GM19099 (cell line): ENCODE results near the gene OSMR.

Source experiments
- POLR2A ChIP-seq: IDR thresholded peaks from 3 replicates; pipeline ENCODE4 v1.6.1; 2011; ENCODE audit warnings: low read depth; ENCODE audit not compliant: insufficient read length; ENCODE audit errors: extremely low read depth

OSMR gene

GRCh38 chr5:38878391-38879077, 32.7 kb downstream of the OSMR start:
- TF ChIP-seq POLR2A: no peak

GRCh38 chr5:38879078-38879460, 33.3 kb downstream of the OSMR start:
- TF ChIP-seq POLR2A: no peak

DNA sequence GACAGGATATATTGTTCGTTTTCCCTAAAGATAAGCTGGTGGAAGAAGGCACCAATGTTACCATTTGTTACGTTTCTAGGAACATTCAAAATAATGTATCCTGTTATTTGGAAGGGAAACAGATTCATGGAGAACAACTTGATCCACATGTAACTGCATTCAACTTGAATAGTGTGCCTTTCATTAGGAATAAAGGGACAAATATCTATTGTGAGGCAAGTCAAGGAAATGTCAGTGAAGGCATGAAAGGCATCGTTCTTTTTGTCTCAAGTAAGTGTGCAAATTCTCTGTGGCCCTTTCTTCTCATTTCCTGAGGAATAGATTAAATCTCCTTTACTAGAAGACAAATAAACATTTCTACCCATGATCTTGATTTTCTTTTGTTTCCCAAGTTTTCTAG, 38.0 kb downstream of the OSMR start:
- no peak for TF ChIP-seq POLR2A

DNA sequence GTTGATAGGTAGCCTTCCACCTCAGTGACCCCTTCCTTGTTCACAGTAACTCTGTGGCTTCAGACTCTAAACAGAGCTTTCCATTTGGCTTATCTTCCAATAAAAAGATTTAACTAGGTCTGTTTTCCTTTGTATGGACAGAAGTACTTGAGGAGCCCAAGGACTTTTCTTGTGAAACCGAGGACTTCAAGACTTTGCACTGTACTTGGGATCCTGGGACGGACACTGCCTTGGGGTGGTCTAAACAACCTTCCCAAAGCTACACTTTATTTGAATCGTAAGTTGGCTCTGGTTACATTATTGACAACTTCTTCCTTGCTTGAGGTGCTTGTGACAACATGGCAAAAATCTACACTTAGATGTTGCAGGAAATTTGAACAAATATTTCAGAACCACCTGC, 39.4 kb downstream of the OSMR start:
- no peak for TF ChIP-seq POLR2A

- TF ChIP-seq POLR2A: no peak
Observed at GRCh38 chr5:38888041-38888440, 42.2 kb downstream of the OSMR start.

GRCh38 chr5:38889424-38889823, 43.6 kb downstream of the OSMR start:
- TF ChIP-seq POLR2A: no peak

DNA sequence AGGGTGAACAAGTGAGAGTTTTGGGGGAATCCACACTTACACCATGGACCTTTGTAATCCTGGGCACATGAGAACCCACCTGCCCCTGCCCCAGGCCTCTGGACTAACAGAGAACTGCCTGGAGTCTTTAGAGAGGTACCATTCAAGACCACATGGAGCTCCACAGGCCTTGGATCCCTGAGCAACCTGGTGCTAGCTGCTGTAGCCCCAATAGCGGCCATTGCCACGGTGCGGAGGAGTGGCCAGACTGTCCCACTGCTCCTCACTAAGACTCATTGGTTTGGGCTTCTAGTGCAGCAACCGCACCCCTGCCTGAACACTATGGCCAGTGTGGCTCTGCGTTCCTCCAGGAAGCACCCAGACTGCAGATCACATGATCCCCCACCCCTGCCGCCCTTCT, 45.8 kb downstream of the OSMR start:
- TF ChIP-seq POLR2A: no peak

DNA sequence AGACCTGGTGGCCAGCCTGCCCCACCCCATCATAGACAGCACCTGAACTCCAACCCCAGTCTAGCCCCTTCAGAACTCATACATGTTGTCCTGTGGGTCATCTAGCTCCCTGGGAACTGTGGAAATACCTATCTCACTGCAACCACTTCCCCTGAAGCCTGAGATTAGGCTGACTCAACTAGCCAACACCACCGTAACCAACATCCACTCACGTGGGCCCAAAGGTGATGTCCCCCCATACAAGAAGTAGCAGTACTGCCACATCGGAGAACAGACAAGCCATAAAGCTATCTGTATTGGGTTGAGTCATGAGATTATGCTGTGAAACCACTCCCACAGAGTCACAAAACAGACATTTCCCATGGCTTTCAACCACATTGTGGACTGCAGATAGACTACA, 46.6 kb downstream of the OSMR start:
- TF ChIP-seq POLR2A: no peak

DNA sequence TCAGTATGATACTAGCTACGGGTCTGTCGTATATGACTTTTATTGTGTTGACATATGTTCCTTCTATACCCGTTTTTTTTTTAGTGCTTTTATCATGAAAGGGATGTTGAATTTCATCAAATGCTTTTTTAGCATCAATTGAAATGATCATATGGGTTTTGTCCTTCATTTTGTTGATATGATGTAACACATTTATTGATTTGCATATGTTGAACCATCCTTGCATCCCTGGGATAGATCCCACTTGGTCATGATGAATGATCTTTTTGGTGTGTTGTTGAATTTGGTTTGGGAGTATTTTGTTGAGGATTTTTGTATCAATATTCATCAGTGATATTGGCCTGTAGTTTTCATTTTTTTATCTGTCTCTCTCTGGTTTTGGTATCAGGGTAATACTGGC, 50.9 kb downstream of the OSMR start:
- no peak for TF ChIP-seq POLR2A

GRCh38 chr5:38899936-38900335, 54.1 kb downstream of the OSMR start:
- TF ChIP-seq POLR2A: no peak

DNA sequence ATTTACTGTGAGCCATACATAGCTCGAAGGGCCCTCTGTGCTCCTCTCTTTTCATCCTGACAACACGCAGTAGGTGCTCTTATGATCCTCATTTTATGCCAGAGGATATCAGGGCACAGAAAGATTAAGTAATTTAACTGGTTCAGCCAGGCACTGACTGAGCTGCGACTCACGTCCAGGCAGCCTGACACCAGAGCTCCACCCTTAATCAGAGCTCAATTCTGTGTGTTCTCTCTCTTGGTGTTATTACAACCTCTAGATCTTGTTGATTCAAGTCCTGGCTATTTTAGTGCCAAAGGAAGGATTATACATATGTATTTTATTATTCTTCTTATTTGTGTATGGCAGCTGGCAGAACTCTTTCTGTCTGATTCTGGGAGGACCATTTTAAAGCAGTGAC, 59.7 kb downstream of the OSMR start:
- TF ChIP-seq POLR2A: no peak

DNA sequence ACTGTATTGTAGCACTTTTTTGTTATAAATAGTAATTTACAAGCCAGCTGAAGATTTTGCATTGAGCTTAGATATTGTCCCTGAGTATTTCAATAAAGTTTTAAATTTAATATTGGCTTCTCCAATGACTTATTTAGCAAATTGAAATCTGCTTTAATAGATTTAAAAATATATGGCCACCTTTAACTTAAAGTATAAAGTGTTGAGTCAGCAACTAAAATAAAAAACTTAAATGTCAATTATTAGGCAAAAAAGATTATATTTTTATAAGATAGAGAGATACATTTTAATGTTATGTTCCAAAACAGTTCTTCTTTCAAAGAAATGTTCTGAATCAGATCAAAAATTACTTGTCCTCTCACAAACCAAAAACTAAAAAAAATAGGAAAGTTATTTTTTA, 60.7 kb downstream of the OSMR start:
- TF ChIP-seq POLR2A: no peak

DNA sequence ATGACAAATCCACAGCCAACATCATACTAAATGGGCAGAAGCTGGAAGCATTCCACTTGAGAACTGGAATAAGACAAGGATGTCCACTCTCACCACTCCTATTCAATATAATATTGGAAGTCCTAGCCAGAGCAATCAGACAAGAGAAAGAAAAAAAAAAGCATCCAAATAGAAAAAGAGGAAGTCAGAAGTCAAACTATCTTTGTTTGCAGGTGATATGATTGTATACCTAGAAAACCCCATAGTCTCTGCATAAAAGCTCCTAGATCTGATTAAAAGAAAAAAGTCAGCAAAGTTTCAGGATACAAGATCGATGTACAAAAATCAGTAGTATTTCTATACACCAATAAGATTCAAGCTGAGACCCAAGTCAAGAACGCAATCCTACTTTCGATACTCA, 66.1 kb downstream of the OSMR start:
- no peak for TF ChIP-seq POLR2A

DNA sequence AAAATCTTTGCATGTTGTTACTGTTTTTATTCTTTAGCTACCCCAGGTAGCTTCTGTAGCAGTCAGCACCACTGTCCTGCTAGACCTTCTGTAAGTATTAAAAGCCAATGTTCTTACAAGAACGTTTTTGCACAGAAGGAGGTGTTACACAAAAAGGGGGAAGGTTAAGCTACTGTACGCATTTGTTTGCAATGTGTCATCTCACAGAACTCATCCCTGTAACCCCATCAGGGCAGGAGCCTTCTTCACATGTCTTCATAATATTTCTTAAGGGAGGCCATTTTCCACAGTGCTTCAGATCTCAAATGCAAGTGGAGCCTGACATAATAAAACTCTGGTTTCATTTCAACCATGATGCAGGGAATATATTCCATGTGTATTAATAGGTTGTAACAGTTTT, 67.9 kb downstream of the OSMR start:
- no peak for TF ChIP-seq POLR2A

- no peak for TF ChIP-seq POLR2A
Observed at GRCh38 chr5:38916802-38917201, 71.0 kb downstream of the OSMR start.

DNA sequence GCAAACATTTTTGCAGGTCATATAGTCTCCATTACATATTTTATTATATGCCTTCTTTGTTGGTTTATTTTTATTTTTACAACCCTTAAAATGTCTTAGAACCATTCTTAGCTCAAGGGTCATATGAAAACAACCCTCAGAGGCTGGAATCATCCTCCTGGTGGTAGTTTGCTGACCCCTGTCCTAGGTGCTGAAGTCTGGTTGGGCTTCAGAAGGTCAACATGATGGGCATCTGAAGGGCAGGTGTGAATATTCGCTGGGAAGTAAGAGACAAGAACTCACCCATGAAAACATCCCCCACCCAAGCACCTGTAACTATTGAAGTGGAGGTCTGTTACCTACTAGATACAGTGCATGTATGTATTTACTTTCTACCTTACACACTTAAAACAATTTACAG, 75.4 kb downstream of the OSMR start:
- TF ChIP-seq POLR2A: no peak

- no peak for TF ChIP-seq POLR2A
Observed at GRCh38 chr5:38922199-38922598, 76.4 kb downstream of the OSMR start.
